Fibroblast of the conjunctiva (primary cell): ENCODE data around the gene ITPR3.
"Not testable (repeated sequence)": the region's sequence is repeated elsewhere in the genome, so short reads cannot be mapped to it uniquely, and the experiment has no call there.

ENCODE experiments used
- DNase-seq: peaks from one replicate; pipeline ENCODE4 v3.0.0-alpha.2; 2010; ENCODE audit warnings: low read depth

The ITPR3 gene

DNA sequence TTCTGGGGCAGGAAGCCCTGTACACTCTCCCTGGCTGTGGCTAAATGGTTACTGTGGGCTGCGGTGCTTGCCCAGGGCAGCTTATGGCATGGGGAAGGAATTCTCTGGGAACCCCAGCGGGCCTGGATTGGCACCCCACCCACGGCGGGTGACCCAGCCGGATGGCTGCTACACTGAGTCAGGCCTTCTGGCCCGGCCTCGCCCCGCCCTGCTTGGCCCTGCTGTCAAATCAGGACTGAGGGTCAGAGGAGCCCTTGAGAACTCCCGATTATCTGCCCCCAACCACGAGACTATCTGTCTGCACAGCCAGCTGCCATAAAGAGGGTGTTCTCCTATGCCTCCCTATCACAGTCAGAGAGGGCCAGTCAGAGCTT, 7.3 kb upstream of the ITPR3 start:
- no peak for DNase-seq

DNA sequence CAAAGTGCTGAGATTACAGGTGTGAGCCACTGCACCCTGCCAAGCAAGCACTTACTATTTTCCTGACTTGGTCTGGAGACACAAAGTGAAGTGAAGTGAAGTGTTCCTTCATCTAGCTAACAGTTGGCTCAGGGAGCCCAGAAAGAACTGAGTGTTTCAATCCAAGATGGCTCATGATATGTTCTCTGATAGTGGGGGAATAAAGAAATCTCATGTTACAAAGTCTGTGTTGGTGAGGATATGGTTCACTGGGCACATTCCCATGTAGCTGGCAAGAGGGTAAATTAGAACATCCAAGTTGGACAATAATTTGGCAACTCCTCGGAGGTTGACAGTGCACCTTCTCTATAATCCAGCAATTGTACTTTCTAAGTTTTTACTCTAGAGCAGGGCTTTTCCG, 5.0 kb upstream of the ITPR3 start:
- DNase-seq: no peak

DNA sequence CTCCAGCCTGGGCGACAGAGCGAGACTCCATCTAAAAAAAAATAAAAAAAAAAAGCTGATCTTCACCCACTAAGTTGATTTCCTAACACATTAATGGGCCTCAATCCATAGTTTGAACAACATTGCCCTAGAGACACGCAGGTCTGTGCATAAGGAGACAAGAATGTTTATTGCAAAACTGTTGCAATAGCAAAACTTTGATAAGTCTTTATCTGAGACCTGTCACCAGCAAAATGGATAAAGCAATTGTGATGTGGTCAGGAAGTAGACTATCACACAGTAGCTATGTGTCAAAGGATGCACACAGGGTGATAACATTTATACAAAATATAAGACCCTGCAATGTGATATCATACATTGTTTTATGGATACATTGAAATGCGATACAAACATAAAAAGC, 4.2 kb upstream of the ITPR3 start:
- DNase-seq: no peak

DNA sequence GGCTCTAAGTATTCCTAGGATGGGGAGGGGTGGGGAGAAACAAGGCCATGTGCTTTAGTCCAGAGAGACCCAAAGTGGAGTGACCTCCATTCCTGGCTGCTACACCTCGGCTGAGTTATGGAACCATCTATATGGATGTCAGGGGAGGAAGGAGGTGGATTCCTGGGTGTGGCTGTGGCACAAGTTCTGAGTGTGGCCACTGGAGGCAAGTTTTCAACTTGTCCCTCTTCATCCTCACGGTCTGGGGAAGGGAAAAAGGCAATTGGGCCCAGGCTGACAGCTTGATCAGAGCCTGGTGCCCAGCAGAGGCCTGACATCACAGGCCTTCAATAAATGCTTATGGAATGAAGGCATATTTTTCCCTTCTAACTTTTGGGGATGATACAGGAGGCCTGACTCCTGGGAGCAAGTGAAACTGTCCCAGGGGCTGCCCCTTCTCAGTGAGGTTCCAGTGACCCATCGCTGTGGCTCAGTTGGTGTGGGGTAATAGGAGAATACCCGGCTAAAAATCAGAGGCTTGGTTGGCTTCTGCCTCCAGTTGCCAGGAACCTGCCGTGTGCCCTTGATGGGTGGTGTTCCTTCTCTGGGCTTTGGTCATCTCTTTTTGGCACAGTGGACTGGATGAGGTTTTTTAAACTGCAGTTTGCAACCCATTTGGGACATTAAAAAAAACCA, 1.8 kb upstream of the ITPR3 start:
- DNase-seq: no peak

DNA sequence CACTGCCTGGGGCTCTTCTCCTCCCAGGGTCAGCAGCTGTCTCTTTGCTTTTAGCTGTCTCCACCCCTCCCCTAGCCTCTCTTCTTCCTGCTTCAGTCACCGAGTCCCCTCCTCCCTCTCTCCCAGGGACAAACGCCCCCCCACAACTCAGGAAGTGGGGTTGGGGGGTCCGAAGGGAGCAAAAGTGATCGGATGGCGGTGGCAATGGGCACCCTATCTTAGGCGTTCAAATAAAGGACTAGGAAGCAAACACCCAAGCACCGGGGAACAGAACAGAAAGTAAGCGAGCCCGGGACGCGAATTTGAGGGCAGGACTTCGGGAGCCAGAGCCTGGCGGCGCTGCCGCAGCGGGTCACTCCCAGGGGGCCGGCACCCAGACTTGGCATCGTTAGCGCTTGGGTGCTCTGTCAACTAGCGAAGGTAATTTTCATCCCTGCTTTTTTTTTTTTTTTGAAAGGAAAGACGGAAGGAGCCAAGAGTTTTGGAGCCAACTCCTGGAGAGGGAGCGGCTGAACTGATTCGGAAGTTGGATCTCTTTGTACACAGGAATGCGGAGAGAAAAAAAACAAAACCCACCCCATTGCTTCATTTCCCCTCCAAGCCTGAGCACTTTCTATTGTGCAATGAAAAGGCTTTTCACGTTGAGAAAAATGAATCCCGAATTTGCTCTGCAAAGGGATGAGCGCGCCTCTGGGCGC, 815 bp upstream of the ITPR3 start:
- peak; percentile 46 for DNase-seq

DNA sequence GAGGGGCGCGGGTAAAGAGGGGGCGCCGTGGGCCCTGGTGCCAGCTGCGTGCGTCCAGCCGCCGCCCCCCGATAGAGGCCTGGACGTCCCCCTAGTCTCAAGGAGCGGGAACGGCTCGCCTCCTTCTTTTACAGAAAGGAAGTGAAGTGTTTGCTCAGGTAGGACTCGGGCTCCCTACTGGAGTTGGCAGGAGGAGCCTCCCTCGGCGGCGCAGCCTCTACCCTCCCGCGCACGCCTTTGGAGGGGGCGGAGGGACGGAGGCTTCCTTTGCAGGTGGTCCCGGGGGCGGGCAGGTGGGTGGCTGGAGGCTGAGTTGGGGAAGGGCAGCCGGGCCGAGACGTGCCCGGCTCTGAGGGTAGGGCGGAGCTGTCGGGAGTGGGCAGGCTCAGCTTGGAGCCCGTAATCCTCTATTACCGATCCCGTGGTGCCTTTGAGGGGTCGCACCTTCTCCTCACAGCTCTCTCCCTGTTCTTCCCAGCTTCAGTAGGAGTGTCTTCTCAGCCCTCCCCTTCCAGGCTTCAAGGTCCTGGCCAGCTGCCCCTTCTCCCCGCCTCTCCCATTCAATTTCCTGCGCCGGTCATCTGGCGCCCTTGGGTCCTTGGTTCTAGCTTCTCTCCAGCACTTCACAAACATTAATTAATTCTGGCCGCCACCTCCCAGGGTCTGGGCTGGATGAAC, 728 bp downstream of the ITPR3 start:
- DNase-seq: no peak

DNA sequence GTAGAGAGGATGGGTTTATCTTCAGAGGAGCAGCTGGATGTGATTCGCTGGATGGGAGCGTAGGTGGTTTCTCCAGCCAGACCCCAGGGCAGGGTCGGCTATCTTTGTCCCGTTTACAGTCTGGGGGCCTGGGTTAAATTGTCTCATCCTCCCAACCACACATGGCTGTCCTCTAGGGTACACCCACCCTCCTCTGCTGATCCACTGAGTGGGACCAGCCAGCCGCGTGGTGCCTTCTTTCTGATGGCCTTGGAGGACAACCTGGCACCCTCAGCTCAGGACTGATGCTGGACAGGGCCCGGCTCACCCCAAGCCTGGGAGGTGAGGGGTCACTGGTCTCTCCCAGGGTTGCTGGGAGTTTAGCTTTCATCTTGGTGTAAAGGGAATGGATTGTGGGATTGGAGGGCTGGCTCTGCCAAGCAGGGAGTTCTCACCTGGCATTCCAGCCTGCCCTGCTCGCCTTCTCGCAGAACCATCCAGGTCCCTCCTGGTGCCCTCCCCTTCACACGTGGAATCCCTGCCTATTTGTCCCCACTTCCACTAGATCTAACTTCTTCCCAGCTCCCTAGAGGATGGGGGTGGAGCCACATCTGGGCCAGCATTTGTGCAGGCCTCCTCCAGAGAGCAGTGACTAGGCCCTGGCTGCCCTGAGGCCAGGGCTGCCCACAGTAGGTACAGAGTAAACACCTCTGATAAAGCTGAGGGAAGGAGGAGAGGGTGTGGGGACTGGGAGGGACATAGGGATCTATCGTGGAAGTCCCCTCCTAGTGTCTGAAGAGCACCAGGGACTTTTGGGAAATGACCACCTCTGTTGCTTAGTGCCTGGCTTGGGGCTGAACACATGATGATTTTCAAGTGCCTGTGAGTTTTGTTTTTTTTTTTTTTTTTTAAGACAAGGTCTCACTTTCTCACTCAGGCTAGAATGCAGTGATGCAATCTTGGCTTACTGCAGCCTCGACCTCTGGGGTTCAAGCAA, 1.6 kb downstream of the ITPR3 start:
- DNase-seq: no peak

DNA sequence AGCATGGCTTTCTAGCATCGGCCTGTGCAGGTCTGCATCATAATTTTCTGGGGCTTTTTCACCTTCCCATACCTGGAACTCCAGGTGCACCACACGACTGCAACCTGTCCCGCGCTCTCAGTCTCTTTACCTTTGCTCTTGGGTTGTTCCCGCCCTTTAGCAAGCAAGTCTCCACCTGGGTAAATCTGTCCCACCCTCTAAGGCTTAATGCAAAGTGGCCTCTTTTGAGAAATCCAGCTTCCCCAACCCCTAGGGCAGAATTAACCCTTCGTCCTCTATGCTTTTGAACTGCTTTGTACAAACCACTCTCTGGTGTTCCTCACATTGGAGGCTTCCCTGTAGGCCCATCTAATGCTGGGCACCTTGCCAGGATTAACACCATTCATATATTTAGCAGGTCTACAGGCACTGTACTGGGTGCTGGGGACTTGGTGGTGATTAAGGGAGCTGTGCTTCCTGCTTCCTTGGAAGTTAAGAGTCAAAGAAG, 2.8 kb downstream of the ITPR3 start:
- DNase-seq: no peak

DNA sequence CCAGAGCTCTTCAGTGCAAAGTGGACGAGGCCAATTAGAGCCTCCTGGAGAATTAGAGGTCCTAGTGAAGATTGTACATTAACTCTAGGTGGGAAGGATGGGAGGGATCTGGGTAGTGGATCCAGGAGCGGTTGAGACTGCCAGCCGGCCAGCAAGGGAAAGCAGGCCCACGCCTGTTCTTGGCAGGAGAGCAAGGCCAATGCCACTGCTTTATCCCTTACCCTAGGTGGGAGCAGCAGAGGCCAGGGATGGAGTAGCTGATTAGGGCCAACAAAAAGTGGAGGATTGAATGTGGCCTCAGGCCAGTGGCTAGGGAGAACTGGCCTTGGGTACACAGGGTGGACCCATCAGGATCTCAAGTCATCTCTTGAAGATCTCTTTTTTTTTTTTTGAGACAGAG, 3.7 kb downstream of the ITPR3 start:
- no peak for DNase-seq

DNA sequence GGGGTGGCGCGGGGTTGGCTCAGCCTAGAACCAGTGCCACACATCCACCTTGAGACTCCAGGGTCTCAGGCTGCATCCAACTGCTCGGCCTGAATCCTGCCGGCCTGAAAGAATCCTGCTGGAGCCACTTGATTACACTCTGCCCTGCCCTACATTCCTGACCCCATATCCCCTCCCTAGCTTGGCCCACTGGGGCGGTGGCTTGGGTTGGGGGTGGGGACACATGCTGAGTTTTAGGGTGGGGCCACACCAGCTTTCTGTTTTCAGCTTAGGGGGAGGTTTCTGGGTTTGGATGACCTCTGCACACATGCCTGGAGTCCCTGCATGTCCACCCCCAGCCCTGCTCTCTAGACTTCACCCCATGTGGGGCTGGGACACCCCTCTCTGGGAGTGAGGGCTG, 6.8 kb downstream of the ITPR3 start:
- DNase-seq: no peak

DNA sequence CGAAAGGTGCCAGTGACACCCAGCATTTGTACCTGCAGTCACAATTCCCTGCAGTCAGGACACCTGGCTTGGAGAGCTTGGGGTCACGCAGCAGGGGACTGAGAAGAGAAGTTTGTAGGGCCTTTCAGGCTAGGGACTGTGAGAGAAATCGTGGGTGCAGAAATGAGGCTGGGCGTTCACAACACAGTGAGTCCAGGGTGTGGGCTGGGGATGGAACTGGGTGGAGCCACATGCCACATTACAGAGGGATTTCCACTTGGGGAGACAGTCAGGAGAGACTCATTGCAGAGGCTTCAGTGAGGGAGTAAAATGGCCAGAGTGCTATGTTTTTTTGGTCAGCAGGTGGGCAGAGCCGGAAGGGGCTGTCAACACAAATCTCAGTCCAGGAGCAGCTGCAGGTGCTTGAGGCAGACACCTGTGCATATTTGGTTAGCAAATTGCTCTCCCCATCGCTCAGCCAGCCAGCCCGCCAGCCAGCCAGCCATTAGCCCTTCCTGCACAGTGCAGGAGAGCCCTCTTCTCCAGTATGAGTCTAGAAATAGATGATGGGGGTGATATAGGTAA, 7.4 kb downstream of the ITPR3 start:
- no peak for DNase-seq

DNA sequence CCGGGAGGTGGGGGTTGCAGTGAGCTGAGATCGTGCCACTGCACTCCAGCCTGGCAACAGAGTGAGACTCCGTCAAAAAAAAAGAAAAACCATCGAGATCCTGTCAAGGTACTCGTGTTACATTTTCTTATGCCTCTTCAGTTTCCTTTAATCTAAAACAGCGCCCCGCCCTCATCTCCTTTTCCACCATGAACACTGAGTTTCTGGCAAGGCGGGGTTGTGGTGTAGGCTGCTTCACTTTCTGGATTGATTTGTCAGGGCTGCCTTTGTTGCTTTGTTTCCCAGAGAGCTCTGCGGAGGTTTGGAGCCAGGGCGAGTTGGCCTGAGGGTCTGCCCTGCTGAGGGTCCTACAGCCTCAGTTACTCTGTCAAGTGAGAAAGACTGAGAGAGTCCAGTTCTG, 8.9 kb downstream of the ITPR3 start:
- no peak for DNase-seq

DNA sequence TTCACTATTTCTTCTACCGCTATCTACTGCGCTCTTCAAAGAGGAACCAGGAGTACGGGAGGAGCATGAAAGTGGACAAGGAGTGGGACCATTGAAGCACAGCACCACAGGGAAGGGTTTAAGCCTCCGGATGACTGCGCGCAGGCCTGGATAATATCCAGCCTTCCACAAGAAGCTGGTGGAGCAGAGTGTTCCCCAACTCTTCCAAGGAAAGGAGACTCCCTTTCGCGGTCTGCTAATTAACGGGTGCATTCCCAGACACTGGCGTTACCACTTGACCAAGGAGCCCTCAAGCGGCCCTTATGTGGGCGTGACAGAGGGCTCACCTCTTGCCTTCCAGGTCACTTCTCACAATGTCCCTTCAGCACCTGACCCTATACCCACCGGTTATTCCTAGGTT, 10.4 kb downstream of the ITPR3 start:
- DNase-seq: not testable (repeated sequence)

DNA sequence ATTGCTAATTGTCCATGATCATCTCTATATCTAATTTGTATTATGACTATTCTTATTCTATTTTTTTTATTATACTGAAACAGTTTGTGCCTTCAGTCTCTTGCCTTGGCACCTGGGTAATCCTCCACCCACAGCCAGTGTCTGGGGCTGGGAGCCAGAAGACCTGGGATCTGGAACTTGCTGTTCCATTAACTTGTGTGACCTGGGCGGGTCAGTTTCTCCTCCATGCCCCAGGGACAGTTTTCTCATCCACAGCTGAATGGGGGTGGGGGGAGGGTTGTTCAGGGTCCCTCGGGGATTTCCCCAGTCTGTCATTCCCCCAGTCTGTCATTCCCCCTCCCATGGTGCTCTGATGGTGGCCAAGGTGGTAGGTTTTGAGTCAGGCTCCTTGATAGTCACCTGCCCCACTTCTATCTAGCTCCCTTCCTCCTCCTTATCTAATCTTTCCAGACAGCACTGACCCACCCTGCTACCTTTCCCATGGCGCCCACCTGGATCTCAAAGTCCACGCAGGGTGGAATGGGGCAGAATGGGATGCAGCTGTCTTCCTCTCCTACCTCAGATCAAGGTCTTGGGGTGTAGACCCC, 10.9 kb downstream of the ITPR3 start:
- no peak for DNase-seq

DNA sequence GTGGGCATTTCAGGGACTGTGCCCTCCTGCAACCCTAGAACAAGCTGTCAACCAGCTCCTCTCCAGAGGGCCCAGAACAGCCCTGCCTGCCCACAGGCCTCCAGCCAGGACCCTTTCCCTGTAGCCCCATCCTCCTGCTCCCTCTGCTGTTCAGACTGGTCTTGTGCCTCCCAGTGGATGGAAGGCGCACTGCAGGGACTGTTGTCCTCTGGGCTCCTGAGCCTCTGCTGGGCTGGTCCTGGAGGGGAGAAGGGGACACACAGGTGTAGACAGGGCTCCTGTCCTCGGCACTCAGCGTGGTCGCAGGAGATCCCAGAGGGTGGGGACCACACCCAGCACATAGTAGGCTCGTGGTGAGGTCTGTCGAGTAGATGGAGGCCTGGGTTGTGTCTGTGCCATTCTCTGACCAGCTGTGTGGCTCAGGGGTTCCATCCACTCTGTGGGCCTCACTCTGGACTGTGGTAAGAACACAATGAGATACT, 11.5 kb downstream of the ITPR3 start:
- DNase-seq: no peak

DNA sequence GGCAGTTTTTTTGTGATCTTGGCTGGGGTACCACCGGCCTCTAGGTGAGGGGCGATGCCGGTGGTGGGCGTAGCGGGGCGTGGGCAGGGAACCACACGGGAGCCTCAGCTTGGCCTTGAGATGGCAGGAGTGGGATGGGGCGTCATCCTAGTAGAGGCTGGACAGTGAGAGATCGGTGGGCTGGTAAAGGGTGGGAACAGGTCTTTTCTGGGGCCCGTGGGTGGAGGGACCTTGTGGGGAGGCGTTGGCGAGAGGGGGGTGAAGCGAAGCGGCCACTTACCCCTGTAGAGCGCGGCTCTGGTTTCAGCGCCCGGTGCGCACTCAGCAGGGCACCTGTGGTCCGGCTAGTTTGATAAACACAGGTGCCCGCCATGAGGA, 12.0 kb downstream of the ITPR3 start:
- no peak for DNase-seq

DNA sequence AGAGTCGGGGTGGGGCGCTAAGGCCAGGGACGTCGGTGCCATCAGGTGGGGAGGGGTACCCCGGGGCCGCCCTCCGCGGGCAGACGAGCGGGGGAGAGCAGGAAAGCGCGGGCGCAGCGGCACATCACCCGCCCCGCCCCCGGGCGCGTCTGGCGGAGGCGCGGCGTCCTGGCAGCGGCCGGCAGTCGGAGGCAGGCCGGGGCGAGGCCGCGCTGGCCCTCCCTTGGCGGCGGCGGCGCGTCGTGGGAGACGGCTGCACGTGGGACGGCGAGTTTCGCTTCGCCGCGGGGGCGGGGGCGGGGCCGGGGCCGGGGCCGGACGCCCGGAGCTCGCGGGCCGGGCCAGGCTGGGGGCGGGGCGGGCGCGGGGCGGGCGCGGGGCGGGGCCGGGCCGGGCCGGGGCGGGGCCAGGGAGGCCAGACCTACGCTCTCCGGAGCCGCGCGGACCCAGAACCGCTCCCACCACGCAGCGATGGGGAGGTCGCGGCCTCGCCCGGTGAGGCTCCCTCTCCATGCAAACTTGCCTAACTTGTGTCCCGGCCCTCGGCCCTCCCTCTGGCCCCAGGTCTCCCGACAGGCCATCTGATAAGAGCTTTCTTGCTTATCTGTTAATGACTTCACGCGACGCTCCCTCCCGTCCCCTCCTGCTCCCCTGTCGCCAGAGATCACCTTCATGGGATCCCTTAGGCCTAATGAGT, 12.5 kb downstream of the ITPR3 start:
- DNase-seq: no peak

DNA sequence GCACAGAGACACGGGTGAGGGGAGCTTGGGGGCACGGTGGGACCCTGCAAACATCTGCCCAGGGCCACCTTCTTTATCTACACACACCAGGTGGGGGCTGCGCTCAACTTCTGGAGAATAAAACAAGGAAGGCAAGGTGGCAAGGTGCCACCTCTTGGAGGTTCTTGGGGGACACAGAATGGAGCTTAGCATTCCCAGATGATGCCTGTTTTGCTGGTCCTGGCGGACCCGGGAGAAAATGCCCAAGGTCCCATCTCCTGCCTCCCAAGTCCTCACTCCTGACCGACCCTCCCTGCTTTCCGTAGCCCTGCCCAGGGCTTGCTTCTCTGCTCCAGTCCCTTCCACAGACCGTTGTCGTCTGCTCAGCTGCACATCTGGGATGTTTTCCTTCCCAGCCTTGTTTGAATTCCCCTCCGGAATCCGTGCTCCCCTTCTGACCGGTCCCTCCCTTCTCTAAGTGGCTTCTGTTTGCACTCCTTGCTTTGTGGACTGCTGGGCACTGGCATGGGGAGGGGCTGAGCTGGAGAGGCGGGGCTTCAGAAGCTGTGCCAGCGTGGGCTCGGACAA, 13.1 kb downstream of the ITPR3 start:
- DNase-seq: no peak

DNA sequence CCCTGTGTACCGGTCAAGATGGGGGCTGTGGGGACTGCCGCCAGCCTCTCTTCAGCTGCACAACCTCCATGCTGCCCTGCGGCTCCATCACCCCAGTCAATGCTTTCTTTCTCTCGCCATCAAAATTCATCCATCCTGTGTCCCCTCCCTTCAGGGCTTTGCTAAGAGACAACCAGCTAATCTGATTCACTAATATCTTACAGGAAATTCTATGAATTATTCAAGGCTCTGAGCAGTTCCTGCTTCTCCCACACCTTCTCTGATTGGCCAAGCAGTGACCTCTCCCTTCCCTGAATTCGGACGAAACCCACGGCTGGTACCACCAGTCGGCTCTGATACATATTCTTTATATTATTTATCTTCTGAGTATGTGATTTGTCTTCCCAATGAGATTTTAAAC, 13.8 kb downstream of the ITPR3 start:
- no peak for DNase-seq

DNA sequence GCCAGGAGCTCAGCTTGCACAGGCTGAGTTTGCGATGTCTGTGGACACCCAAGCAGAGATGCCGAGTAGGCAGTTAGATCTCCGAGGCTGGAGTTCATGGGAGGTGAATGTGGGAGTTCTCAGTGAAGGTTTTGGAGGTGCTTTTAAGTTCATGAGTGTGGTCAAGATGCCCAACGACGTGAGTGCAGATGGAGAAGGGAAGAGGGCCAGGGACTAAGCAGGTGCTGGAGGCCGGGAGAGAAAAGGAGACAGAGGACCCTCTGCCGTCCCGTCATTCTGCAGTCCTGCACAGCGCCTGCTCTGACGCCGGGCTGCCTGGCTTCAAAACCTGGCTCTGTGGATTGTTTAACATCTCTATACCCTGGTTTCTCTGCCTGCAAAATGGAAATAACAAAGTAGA, 15.5 kb downstream of the ITPR3 start:
- DNase-seq: no peak
